ENCODE measurements around the gene TMEM170A. TPM values are rescaled to one million over a fixed set of nuclear protein-coding genes. Genes with fewer than 3 reads are reported as not detected.

Gene TMEM170A
- total and polyA plus RNA-seq, 2 of the 13 experiments (the other 11 are each of a cell fraction or from before 2014, with no cell fraction given) = 35.7 to 39.7 TPM

GRCh38 chr16:75433732-75434413 lies 30.6 kb downstream of the TMEM170A start (continued):
- TF ChIP-seq SMYD3 (CRISPR knock-in tag; IDR thresholded peaks at IDR 0.05) = no peak
- TF ChIP-seq ATF1 (CRISPR knock-in tag; IDR thresholded peaks at IDR 0.05) = no peak; the same call in 1 of the 2 replicates
- 0 out of 2 replicates have a peak, but pooled peaks have one; percentile 60 for TF ChIP-seq IRF9 (CRISPR knock-in tag; IDR thresholded peaks at IDR 0.05; ENCODE audit: borderline replicate concordance)
- no peak; the same call in 1 of the 2 replicates for TF ChIP-seq ZNF121 (CRISPR knock-in tag; IDR thresholded peaks at IDR 0.05)
- no peak; the same call in 1 of the 2 replicates for TF ChIP-seq SP2 (CRISPR knock-in tag; IDR thresholded peaks at IDR 0.05)
- TF ChIP-seq ZNF709 (CRISPR knock-in tag; IDR thresholded peaks at IDR 0.05) = no peak
- TF ChIP-seq, protein P1, sequence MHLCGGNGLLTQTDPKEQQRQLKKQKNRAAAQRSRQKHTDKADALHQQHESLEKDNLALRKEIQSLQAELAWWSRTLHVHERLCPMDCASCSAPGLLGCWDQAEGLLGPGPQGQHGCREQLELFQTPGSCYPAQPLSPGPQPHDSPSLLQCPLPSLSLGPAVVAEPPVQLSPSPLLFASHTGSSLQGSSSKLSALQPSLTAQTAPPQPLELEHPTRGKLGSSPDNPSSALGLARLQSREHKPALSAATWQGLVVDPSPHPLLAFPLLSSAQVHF (CRISPR knock-in tag; IDR thresholded peaks at IDR 0.05) = no peak
- TF ChIP-seq ZBTB7A (CRISPR knock-in tag; IDR thresholded peaks at IDR 0.05) = no peak
- no peak for TF ChIP-seq ZNF550 (CRISPR knock-in tag; IDR thresholded peaks at IDR 0.05; ENCODE audit: borderline replicate concordance)
- TF ChIP-seq ASH2L (IDR thresholded peaks at IDR 0.05; ENCODE audit: insufficient read length, low read depth, low read length) = peak; percentile 78
- no peak for TF ChIP-seq AHR (CRISPR knock-in tag; IDR thresholded peaks at IDR 0.05)
- TF ChIP-seq, protein P2, sequence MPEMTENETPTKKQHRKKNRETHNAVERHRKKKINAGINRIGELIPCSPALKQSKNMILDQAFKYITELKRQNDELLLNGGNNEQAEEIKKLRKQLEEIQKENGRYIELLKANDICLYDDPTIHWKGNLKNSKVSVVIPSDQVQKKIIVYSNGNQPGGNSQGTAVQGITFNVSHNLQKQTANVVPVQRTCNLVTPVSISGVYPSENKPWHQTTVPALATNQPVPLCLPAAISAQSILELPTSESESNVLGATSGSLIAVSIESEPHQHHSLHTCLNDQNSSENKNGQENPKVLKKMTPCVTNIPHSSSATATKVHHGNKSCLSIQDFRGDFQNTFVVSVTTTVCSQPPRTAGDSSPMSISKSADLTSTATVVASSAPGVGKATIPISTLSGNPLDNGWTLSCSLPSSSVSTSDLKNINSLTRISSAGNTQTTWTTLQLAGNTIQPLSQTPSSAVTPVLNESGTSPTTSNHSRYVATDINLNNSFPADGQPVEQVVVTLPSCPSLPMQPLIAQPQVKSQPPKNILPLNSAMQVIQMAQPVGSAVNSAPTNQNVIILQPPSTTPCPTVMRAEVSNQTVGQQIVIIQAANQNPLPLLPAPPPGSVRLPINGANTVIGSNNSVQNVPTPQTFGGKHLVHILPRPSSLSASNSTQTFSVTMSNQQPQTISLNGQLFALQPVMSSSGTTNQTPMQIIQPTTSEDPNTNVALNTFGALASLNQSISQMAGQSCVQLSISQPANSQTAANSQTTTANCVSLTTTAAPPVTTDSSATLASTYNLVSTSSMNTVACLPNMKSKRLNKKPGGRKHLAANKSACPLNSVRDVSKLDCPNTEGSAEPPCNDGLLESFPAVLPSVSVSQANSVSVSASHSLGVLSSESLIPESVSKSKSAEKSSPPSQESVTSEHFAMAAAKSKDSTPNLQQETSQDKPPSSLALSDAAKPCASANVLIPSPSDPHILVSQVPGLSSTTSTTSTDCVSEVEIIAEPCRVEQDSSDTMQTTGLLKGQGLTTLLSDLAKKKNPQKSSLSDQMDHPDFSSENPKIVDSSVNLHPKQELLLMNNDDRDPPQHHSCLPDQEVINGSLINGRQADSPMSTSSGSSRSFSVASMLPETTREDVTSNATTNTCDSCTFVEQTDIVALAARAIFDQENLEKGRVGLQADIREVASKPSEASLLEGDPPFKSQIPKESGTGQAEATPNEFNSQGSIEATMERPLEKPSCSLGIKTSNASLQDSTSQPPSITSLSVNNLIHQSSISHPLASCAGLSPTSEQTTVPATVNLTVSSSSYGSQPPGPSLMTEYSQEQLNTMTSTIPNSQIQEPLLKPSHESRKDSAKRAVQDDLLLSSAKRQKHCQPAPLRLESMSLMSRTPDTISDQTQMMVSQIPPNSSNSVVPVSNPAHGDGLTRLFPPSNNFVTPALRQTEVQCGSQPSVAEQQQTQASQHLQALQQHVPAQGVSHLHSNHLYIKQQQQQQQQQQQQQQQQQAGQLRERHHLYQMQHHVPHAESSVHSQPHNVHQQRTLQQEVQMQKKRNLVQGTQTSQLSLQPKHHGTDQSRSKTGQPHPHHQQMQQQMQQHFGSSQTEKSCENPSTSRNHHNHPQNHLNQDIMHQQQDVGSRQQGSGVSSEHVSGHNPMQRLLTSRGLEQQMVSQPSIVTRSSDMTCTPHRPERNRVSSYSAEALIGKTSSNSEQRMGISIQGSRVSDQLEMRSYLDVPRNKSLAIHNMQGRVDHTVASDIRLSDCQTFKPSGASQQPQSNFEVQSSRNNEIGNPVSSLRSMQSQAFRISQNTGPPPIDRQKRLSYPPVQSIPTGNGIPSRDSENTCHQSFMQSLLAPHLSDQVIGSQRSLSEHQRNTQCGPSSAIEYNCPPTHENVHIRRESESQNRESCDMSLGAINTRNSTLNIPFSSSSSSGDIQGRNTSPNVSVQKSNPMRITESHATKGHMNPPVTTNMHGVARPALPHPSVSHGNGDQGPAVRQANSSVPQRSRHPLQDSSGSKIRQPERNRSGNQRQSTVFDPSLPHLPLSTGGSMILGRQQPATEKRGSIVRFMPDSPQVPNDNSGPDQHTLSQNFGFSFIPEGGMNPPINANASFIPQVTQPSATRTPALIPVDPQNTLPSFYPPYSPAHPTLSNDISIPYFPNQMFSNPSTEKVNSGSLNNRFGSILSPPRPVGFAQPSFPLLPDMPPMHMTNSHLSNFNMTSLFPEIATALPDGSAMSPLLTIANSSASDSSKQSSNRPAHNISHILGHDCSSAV (CRISPR knock-in tag; IDR thresholded peaks at IDR 0.05; ENCODE audit: borderline replicate concordance) = no peak
- TF ChIP-seq ZNF275 (CRISPR knock-in tag; IDR thresholded peaks at IDR 0.05; ENCODE audit: borderline replicate concordance) = no peak
- TF ChIP-seq XRCC5 (optimal IDR thresholded peaks at IDR 0.05; ENCODE audit: low read length) = no peak
- TF ChIP-seq FOSL2 (CRISPR knock-in tag; IDR thresholded peaks at IDR 0.05) = peak; percentile 5; the same call in 1 of the 2 replicates
- TF ChIP-seq ZNF230 (CRISPR knock-in tag; IDR thresholded peaks at IDR 0.05) = no peak
- TF ChIP-seq AGO1 (IDR thresholded peaks at IDR 0.05; ENCODE audit: low read depth, low read length, poor library complexity, severe bottlenecking) = no peak
- TF ChIP-seq MED13 (CRISPR knock-in tag; IDR thresholded peaks at IDR 0.05) = 0 out of 2 replicates have a peak, but pooled peaks have one; percentile 69
- peak; percentile 72 for TF ChIP-seq ZNF264 (CRISPR knock-in tag; IDR thresholded peaks at IDR 0.05)
